Astrocyte (in vitro differentiated cells and primary cell): Measurements from ENCODE around the gene TES. TPM values are rescaled to one million over a fixed set of nuclear protein-coding genes. Genes with fewer than 3 reads are reported as not detected.

Experiments
- DNase-seq: peaks from one replicate; pipeline ENCODE4 v3.0.0-alpha.2; 2010; ENCODE audit warnings: low read depth
- FAIRE-seq: peaks from 2 replicates; lab custom pipeline; 2011; peaks lifted over from hg19 to GRCh38; lab: Jason Lieb, UNC
- H2AFZ ChIP-seq: 2 replicates; pipeline ENCODE4 v1.6.0; 2012; ENCODE audit warnings: low read depth, low read length, inconsistent platforms
- H3K27ac ChIP-seq: 2 replicates; pipeline ENCODE4 v1.5.1; 2011; ENCODE audit warnings: low read depth, low read length, inconsistent platforms
- H3K27me3 ChIP-seq: 2 replicates; pipeline ENCODE4 v1.6.0; 2011; ENCODE audit warnings: low read length, inconsistent platforms; ENCODE audit not compliant: insufficient read depth
- H3K36me3 ChIP-seq: 2 replicates; pipeline ENCODE4 v1.5.1; 2011; ENCODE audit warnings: low read length, inconsistent platforms; ENCODE audit not compliant: insufficient read depth
- H3K4me1 ChIP-seq: 2 replicates; pipeline ENCODE4 v1.5.1; 2011; ENCODE audit warnings: low read length, inconsistent platforms; ENCODE audit not compliant: insufficient read depth
- H3K4me2 ChIP-seq: 2 replicates; pipeline ENCODE4 v1.6.0; 2012; ENCODE audit warnings: low read length, inconsistent platforms
- H3K4me3 ChIP-seq: 2 replicates; pipeline ENCODE4 v1.5.1; 2011; ENCODE audit warnings: low read depth, mild to moderate bottlenecking, low read length, inconsistent platforms; ENCODE audit not compliant: insufficient read depth
- H3K79me2 ChIP-seq: 2 replicates; pipeline ENCODE4 v1.6.0; 2012; ENCODE audit warnings: mild to moderate bottlenecking, low read length, inconsistent platforms; ENCODE audit not compliant: insufficient read depth
- H3K9ac ChIP-seq: 2 replicates; pipeline ENCODE4 v1.6.0; 2012; ENCODE audit warnings: mild to moderate bottlenecking, low read length, inconsistent platforms
- H3K9me3 ChIP-seq: 2 replicates; pipeline ENCODE4 v1.5.1; 2012; ENCODE audit warnings: low read depth, mild to moderate bottlenecking, low read length, inconsistent platforms; ENCODE audit not compliant: insufficient read depth
- H4K20me1 ChIP-seq: 2 replicates; pipeline ENCODE4 v1.6.0; 2012; ENCODE audit warnings: low read length, inconsistent platforms; ENCODE audit not compliant: insufficient read depth
- H3K27ac Mint-ChIP-seq: one replicate; pipeline ENCODE4 v1.8.0; 2021; ENCODE audit warnings: mild to moderate bottlenecking, mixed read lengths; ENCODE audit not compliant: unreplicated experiment
- H3K27me3 Mint-ChIP-seq: one replicate; pipeline ENCODE4 v1.8.0; 2021; ENCODE audit warnings: low read depth, mixed read lengths; ENCODE audit not compliant: unreplicated experiment
- H3K36me3 Mint-ChIP-seq: one replicate; pipeline ENCODE4 v1.8.0; 2021; ENCODE audit warnings: low read depth, mixed read lengths; ENCODE audit not compliant: unreplicated experiment
- H3K4me1 Mint-ChIP-seq: one replicate; pipeline ENCODE4 v1.8.0; 2021; ENCODE audit warnings: low read depth, mixed read lengths; ENCODE audit not compliant: unreplicated experiment
- H3K4me3 Mint-ChIP-seq: one replicate; pipeline ENCODE4 v1.8.0; 2021; ENCODE audit warnings: mild to moderate bottlenecking, moderate library complexity, mixed read lengths; ENCODE audit not compliant: unreplicated experiment
- H3K9me3 Mint-ChIP-seq: one replicate; pipeline ENCODE4 v1.8.0; 2021; ENCODE audit warnings: mild to moderate bottlenecking, mixed read lengths; ENCODE audit not compliant: unreplicated experiment
- EZH2 ChIP-seq: IDR thresholded peaks from 2 replicates; pipeline ENCODE4 v1.6.1; 2012; ENCODE audit warnings: mild to moderate bottlenecking, low read length, inconsistent platforms; ENCODE audit not compliant: insufficient read depth
- total RNA-seq: library from RNA; stranded (reverse); gene quantifications from 2 replicates; pipeline ENCODE4 v1.2.1, GENCODE V29; 2021
- TF ChIP-seq, protein P1 (sequence below): IDR thresholded peaks from 2 replicates; pipeline ENCODE4 v1.5.1; 2011; ENCODE audit warnings: low read depth, mild to moderate bottlenecking, inconsistent platforms, low read length, moderate library complexity; ENCODE audit not compliant: insufficient read depth

TES gene
- total RNA-seq, 1 donor from 2014 or later = 179 TPM

DNA sequence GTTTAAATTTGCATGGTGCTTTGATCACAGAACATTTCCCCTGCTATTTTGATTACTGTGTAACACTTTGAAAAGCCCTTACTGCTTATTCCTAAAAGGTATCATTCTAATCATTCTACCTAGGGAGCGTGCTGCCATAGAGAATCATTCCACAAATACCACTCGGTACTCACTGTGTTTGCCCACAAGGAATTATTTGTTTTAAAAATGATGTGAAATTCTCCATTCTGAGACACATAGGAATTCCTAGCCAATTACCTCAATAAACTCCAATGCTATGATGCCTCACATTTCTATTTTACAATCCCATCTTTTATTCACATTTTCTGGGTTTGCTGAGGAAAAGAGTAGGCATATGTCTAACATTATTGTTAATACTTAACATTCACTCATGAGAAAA is 16.2 kb upstream of the TES start:
- FAIRE-seq (peak; percentile 88), DNase-seq (peak; percentile 68)
- Mint-ChIP-seq H3K27ac (peak overlapping the region; percentile 95), H3K4me3 (no peak overlapping the region), H3K9me3 (no peaks in the 10 kb centered on the region), H3K4me1 (peaks cover 21% of the 10 kb centered on the region), H3K27me3 (no peaks in the 10 kb centered on the region), H3K36me3 (no peaks in the 10 kb centered on the region)
- H3K9ac ChIP-seq = peak overlapping the region; percentile 20
- H3K9me3 ChIP-seq = no peaks in the 10 kb centered on the region
- H3K4me1 ChIP-seq = peaks cover 15% of the 10 kb centered on the region
- no peaks in the 10 kb centered on the region for H3K79me2 ChIP-seq
- H3K4me2 ChIP-seq = no peak overlapping the region
- H3K36me3 ChIP-seq = no peaks in the 10 kb centered on the region
- H2AFZ ChIP-seq = no peak overlapping the region
- TF ChIP-seq, protein P1, sequence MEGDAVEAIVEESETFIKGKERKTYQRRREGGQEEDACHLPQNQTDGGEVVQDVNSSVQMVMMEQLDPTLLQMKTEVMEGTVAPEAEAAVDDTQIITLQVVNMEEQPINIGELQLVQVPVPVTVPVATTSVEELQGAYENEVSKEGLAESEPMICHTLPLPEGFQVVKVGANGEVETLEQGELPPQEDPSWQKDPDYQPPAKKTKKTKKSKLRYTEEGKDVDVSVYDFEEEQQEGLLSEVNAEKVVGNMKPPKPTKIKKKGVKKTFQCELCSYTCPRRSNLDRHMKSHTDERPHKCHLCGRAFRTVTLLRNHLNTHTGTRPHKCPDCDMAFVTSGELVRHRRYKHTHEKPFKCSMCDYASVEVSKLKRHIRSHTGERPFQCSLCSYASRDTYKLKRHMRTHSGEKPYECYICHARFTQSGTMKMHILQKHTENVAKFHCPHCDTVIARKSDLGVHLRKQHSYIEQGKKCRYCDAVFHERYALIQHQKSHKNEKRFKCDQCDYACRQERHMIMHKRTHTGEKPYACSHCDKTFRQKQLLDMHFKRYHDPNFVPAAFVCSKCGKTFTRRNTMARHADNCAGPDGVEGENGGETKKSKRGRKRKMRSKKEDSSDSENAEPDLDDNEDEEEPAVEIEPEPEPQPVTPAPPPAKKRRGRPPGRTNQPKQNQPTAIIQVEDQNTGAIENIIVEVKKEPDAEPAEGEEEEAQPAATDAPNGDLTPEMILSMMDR = no peak
- TF ChIP-seq EZH2 = no peak
- H4K20me1 ChIP-seq = no peaks in the 10 kb centered on the region
- no peak overlapping the region for H3K4me3 ChIP-seq
- H3K27me3 ChIP-seq = no peaks in the 10 kb centered on the region
- H3K27ac ChIP-seq = peak overlapping the region; percentile 74

DNA sequence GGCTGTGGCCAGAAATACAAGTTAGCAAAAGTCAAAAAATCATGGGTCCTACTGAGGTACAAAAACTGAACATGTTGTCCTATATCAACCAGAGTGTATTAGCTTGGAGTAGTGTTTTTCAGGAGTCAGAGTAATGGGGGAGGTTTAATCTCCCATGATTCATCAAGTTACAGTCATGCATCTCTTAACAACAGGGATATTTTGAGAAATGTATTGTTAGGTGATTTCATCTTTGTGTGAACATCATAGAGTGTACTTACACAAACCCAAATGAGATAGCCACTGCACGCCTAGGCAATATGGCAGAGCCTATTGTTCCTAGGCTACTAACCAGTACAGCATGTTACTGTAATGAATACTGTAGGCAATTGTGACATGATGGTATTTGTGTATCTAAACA is 14.9 kb upstream of the TES start:
- Histone ChIP-seq H3K4me3 (no peak overlapping the region), H3K4me2 (peak overlapping the region; percentile 4), H3K27ac (peak overlapping the region; percentile 74), H4K20me1 (no peaks in the 10 kb centered on the region), H3K9me3 (no peaks in the 10 kb centered on the region), H3K79me2 (no peaks in the 10 kb centered on the region), H2AFZ (no peak overlapping the region), H3K9ac (no peak overlapping the region), H3K36me3 (no peaks in the 10 kb centered on the region), H3K4me1 (peaks cover 15% of the 10 kb centered on the region), H3K27me3 (no peaks in the 10 kb centered on the region)
- Mint-ChIP-seq H3K4me1 (peaks cover 21% of the 10 kb centered on the region), H3K36me3 (no peaks in the 10 kb centered on the region), H3K27ac (peak overlapping the region; percentile 95), H3K9me3 (no peaks in the 10 kb centered on the region), H3K27me3 (no peaks in the 10 kb centered on the region), H3K4me3 (no peak overlapping the region)
- TF ChIP-seq, protein P1 = no peak
- no peak for TF ChIP-seq EZH2
- no peak for FAIRE-seq
- DNase-seq = peak; percentile 59

DNA sequence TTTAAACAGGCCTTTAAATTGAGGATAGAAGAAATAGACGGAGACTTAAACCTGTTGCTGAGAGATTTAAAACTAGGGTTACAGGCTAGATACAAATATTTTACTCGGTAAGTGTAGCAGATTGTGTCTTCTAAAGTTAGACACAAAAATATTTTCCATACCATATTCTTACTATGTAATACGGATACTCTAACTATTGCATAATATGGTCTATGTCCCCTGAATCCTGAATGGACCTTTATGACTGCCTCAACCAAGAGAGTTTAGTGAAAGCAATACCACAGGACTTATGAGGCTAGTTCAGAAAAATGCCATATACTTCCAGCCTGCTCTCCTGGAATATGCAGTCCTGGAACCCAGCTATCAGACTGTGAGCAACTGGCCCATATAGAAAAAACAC is 13.4 kb upstream of the TES start:
- H3K36me3 ChIP-seq = no peaks in the 10 kb centered on the region
- Mint-ChIP-seq H3K4me1 (peaks cover 21% of the 10 kb centered on the region), H3K4me3 (no peak overlapping the region), H3K27me3 (no peaks in the 10 kb centered on the region), H3K27ac (peak overlapping the region; percentile 66), H3K9me3 (no peaks in the 10 kb centered on the region), H3K36me3 (no peaks in the 10 kb centered on the region)
- H3K4me2 ChIP-seq = no peak overlapping the region
- H4K20me1 ChIP-seq = no peaks in the 10 kb centered on the region
- no peaks in the 10 kb centered on the region for H3K79me2 ChIP-seq
- H3K9me3 ChIP-seq = no peaks in the 10 kb centered on the region
- no peak overlapping the region for H3K27ac ChIP-seq
- H3K4me3 ChIP-seq = no peak overlapping the region
- FAIRE-seq (peak; percentile 9), DNase-seq (no peak)
- no peak for TF ChIP-seq EZH2
- TF ChIP-seq, protein P1 = no peak
- H3K9ac ChIP-seq = no peak overlapping the region
- H2AFZ ChIP-seq = no peak overlapping the region
- peaks cover 15% of the 10 kb centered on the region for H3K4me1 ChIP-seq
- no peaks in the 10 kb centered on the region for H3K27me3 ChIP-seq
